GM18499 (cell line): Measurements from ENCODE around the gene TSNAXIP1.

Experiments
- ATAC-seq: cut with Tn5 transposase; IDR thresholded peaks from one replicate; pipeline ENCODE4 v1.9.1; 2021; ENCODE audit warnings: moderate number of reproducible peaks; ENCODE audit not compliant: insufficient read depth, unreplicated experiment

The TSNAXIP1 gene

DNA sequence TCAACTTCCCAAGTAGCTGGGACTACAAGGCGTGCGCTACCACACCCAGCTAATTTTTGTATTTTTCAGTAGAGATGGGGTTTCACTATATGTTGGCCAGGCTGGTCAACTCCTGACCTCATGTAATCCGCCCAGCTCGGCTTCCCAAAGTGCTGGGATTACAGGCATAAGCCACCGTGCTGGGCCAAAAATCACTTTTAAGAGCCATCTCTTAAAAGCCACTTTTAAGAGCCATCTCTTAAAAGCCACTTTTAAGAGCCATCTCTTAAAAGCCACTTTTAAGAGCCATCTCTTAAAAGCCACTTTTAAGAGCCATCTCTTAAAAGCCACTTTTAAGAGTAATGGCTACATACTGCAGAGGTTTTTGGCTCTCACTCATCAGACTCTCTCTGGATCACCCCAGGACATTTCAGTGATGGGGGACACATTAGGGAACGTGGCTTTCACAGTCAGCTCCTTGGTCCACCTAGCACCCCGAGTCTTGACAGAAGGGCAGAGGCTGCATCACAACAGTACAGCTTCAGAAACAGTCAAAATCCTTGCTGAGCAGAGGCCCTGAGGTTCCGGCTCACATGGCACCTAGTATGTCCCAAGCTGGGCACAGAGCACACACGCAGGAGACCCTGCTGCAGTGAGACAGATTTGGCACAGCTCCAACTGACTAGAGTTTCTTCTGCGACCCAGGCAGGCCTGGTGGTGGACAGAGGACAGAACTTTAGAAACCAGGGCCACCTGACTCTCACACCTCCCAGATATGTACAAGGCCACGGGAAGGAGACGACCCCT lies 23.9 kb upstream of the TSNAXIP1 start:
- ATAC-seq: no peak

DNA sequence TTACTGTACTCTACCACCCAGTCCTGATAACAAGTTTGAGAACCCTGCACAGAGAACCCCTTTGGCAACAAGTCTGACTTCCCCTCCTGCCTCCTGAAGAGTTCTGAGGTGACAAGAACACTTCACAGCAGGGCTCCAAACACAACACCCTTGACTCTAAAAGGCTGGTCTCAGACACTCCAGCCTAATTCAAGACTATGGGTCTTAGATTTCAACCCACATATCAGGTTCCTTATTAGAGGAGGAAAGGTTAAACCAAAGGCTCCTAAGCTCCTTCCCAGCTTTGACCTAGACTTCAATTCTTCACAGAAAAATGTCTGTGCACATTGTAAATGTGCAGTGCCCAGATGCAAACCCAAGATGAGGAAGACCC lies 23.4 kb upstream of the TSNAXIP1 start:
- ATAC-seq: no peak

DNA sequence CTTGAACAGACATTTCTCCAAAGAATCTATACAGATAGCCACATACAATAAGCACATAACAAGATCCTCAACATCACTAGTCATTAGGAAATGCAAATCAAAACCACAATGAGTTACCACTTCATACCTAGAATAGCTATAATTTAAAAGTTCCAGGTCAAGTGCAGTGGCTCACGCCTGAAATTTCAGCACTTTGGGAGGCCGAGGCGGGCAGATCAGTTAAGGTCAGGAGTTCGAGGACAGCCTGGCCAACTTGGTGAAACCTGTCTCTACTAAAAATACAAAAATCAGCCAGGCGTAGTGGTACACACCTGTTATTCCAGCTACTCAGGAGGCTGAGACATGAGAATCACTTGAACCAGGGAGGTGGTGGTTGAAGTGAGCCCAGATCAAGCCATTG lies 20.2 kb upstream of the TSNAXIP1 start:
- no peak for ATAC-seq

DNA sequence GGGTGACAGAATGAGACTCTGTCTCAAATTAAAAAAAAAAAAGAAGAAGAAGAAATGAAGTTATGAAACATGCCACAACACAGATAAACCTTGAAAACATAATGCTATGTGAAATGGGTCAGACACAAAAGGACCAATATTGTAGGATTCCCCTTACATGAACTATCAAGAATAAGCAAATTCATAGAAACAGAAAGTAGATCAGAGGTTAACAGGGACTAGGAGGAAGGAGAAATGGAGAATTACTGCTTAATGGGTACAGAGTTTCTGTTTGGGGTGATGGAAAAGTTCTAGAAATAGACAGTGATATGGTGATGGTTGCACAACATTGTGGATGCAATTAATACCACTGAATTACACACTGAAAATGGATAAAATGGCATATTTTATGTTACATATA lies 16.6 kb upstream of the TSNAXIP1 start:
- no peak for ATAC-seq

DNA sequence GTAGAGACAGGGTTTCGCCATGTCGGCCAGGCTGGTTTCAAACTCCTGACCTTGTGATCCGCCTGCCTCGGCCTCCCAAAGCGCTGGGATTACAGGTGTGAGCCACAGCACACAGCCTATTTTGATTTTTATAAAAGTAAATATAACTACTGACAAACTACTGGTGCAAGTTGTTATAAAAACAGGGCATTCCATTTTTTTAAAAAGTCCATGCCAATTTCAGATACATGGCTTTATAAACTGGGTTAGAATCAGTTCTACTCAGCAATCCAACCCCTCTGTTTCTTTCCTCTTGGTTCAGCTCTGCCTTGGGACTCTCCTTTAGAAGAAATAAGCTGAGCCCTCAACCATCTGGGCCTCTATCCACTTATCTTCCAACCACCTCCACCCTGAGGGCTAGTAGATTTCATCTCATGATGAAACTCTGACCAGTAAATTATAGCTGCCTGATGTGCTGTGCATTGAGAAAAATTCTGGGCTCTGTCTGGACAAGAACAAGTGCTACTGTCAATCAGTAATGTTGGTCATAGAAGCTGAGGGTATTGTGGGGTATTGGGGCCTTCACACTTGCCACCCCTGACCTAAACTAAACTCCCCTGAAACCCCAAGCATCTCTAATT lies 10.5 kb upstream of the TSNAXIP1 start:
- no peak for ATAC-seq

DNA sequence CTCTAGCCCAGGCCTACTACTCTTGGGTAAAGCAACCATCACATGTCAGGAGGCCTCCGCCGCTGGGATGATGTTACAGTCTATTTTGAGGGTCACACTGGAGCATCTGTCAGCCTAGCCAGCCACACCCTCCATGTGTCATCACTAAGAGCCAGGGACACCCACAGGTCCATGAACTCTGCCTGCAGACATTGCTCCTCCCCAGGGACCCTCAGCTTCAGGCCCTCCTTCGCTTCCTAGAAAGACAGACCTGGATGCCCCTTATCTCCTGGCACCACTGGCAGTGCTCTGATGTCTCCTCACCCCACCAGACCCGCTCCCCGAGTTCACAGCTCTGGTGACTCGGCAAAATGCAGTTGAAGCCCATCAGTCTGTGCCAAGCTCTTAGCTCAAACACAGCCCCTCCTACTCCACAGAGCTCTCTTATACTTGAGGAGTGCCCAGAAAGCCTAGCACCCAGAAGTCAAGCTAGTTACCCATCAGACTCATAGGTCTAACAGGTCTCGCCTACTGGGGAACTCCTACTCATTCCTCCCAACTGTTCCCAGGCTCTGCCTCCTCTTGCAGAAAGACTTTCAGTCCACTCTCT lies 6.3 kb upstream of the TSNAXIP1 start:
- no peak for ATAC-seq

DNA sequence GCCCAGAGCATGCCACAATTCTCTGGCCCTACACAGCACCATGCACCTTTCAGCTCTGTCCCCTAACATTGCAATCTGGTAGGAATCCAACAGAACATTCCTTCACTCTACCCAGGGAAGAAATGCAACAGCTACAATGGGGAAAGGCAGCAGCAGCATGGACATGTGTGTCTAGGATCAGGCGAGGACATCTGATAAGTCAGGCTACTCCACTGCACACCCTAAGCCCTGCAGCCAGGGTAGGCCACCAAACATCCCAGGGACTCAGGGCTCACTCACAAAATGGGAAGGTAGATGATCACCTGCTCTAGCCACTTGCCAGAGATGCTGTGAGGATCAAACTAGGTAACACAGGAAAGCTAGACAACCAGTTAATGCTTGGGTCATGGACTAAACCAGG lies 5.4 kb upstream of the TSNAXIP1 start:
- no peak for ATAC-seq

DNA sequence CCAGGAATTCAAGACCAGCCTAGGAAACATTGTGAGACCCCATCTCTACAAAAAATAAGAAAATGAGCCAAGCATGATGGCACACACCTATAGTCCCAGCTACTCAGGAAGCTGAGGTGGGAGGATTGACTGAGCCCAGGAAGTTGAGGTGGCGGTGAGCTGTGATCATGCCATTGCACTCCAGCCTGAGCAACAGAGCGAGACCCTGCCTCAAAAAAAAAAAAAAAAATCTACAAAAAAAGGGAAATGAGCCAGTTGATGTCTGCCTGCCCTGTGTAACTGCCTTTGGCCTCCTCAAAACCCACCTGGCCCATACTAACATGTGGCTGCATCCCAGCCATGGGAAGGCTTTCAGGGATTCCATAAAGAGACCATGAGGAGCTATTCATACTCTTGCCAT lies 4.8 kb upstream of the TSNAXIP1 start:
- ATAC-seq: no peak

DNA sequence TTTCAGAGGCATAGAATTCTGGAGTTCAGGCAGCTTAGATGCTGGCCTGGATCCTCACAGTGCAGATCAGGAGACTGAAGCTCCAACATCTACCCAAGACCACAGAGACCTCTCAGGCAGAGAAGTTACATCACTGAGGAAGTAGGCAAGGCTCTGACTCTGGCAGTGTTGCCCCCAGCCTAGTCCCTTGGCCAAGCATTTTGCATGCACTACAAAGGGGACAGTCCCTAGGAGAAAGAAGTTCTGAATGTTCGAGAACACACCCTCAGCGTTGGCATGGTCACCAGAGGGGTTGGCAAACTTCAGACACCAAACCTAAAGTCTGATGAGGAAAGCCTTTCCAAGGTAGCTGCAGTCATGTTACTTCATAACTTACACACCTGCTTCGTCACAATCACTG lies 2.8 kb upstream of the TSNAXIP1 start:
- ATAC-seq: no peak

DNA sequence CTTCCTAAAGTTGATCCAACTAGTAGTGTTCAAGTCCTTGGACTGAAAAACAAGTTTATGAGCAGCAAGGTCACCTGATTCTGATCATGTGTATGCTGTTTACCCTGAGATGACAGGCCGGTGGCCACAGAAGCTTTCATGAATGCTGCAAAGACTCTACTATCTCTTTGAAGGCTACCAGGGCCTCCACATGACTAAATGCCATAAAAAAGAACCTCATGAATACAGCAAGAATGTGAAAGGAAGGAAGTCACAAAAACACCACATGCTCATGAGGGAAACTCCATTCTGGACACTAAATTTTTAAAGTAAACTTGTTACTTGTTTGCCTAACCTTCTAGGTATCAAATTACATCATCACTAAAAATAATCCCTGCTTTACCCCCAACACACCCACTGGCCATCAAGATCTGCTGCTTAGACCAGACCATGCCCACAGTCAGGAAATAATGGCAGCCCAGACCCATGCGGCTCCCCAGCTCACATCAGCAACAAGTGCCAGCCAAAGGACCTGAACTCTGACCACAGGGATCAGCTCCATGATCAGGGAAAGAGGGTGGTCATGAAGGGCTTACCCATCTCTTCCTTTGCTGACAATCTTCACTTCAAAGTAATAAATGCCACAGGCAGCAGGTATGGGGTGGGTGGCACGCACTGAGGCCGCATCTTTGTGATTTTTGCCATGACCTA lies 1.7 kb upstream of the TSNAXIP1 start:
- no peak for ATAC-seq

DNA sequence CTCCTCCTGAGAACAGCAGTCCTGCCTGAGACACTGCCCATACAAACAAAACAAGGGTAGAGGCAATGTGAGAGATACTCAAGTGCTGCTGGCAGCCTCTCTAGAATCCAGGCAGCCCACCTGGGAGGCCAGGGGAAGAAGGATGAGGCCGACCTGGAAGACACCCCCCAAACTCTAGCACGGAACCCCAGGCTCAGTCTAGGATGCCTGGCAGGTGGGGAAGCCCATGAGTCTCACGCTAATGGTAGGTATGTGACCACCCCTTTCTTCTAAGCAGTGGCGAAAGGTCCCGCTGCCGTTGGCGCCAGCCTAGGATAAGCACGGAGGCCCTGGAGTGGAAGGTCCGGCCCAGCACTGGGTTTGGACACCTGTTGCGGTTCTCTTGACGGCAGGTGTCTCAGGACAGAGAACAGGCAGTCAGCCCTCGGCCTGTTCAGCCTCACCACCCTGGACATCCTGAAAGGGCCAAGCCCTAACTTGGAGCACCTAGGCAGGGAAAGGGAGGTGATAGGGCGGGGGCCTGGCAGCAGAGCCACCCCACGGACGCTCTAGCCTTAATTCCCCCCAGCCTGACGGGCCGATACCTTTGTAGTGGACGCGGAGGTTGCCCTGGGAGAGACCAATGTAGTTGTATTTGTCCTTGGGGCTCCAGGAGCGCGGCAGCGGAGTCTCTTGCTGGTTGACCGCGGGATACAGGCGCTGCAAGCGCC lies 816 bp upstream of the TSNAXIP1 start:
- ATAC-seq: no peak

DNA sequence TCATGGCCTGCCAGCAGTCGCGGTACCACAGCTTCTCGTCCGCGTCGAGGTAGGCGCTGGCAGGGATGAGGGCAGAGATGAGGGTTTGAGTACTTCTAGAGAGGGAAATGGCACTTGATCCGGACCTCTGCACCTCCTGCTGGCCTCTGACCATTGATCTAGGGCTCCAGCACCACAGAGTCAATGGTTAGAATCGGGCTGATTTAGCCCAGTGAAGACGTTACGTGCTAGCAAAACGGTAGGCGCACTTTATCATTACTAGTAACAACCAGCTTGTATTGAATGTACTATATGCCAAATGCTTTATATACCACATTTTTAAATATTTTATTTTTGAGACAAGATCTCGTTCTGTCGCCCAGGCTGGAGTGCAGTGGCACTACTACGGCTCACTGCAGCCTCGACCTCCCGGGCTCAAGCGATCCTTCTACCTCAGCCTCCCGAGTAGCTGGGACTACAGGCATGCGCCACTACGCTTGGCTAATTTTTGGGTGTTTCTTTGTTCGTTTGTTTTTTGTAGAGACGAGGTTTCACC lies 526 bp downstream of the TSNAXIP1 start:
- ATAC-seq: peak; percentile 1

DNA sequence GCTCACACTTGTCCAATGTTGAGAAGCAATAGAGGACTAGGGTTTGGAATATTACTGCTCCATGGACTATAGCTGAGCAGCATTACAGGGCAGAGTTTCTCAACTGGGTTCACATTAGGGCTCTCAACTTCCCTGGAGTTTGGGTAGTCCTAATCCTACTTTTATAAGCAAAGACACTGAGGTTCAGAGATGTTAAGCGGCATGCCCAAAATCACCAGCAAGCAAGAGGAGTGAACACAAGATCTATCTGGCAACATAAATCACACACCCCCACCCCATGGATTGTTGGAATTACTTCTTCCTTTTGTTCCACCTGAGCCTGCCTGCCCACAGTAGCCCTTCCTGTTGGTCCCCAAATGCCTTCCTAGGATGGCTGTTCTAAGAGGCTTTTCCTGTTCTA lies 5.2 kb downstream of the TSNAXIP1 start:
- ATAC-seq: no peak

DNA sequence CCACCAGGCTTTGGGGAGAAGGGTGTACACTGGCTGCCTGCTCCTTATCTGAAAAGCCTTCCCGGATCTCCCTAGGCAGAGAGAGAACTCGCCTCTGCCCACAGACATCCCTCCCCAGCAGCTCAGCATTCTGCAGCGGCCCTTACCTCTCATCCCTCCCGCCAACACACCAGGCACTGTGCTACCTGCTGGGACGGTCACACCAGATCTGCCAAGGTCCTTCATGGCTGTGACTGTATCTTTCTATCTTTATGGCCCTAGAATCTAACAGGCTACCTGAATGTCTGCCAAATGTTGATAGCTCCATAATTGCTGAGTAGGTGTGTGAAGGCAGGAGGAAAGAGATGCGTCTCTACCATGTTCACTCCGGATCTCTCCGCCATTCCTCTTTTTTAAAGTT lies 7.9 kb downstream of the TSNAXIP1 start:
- no peak for ATAC-seq

DNA sequence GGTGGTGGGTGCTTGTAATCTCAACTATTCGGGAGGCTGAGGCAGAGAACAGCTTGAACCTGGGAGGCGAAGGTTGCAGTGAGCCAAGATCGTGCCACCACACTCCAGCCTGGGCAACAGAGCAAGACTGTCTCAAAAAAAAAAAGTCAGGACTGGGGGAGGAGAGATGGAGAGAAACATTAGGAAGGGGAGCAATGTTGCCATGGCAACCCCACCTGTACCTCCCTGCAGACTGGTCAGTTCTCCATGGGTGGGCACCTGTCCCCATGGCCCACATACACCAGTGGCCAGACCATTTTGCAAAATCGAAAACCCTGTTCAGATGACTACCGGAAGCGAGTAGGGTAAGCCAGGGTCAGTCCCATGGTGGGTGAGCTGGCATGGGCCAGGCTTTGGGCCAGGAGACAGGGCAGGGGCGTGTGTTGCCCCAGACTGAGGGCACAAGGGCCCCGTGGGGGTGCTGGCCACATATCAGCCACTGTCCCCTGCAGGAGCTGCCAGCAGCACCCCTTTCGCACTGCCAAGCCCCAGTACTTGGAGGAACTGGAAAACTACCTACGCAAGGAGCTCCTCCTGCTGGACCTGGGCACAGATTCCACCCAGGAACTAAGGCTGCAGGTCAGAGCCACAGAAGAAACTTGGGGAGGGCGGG lies 14.0 kb downstream of the TSNAXIP1 start:
- no peak for ATAC-seq

DNA sequence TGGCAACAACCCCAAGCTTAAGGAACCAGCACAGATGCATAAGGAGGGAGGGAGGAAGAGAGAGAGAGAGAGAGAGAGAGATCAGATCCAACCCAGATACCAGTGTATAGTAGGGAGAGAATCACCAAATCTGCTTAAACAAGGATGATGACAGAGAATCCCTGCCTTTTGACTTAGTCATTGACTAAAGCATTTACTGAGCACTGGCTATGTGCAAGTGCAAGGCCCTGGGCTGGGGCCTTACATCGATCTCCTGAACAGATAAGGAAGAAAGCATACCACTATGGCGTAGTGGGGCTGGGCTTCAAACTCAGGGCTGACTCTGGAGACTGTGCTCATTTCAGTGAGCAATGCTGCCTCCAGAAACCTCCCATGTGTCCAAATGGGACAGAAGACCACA lies 15.8 kb downstream of the TSNAXIP1 start:
- no peak for ATAC-seq

DNA sequence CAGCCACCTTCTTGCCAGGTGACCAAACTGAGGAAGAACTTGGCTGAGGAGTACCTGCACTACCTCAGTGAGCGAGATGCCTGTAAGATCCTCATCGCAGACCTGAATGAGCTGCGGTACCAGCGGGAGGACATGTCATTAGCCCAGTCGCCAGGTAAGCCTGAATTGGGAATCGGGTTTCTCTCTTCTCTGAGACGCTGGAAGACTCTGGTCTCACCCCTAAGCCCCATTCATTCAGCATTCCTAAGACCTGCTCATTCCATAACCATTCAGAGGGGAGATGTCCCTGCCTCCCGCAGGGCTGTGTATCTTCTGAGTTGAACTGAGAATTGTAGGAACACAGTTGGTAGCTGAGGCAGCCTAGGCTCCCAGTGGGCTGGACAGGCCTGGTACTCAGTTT lies 18.4 kb downstream of the TSNAXIP1 start:
- ATAC-seq: no peak

DNA sequence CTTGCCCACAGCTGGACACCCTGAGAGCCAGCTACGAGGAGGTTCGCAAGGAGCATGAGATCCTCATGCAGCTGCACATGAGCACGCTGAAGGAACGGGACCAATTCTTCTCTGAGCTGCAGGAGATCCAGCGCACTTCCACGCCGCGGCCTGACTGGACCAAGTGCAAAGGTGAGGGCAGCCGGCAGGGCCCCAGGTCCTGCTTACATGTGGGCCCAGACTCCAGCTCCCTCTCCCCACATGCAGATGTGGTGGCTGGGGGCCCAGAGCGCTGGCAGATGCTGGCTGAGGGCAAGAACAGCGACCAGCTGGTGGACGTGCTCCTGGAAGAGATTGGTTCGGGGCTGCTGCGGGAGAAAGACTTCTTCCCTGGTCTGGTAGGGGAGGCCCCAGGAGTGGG lies 19.2 kb downstream of the TSNAXIP1 start:
- ATAC-seq: no peak

DNA sequence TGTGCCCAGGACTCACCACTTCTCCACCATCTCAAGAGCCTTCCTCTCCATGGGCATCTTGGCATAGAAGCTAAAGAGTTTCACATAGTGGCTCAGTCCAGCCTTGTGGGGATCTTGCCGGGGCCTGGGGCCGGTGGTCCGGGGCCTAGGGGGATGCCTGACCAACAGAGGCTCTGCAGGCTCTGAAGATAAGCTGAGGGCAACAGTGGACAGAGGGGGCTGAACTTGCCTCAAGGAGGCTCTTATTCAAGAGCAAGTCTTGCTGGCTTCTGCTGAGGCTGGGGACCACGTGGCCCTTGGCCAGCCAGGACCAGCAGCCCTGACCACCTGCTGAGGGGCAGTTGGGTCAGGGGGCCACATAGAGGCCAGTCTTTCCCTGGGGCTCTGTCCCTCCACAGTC lies 22.0 kb downstream of the TSNAXIP1 start:
- ATAC-seq: no peak

DNA sequence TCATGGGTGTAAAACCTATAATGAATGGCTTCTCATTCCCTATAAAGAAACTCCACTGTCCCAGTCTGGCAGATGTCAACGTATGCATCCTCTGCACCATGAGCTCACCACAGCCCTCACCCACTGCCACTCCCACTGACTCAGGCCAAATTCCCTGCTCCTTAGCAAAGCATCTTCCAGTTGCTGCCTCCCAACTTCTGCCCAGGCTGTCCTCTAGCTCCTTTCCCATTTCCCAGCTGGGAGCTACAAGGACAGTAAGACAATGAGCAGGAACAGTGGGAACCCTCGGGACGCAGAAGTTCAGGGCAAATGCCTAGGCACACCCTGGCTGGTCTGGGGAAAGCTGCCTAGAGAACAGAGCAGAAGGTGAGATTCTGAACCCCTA lies 26.3 kb downstream of the TSNAXIP1 start:
- no peak for ATAC-seq
